Immature natural killer cell (primary cell): ENCODE results near the gene GABRG1. TPM values are rescaled to one million over a fixed set of nuclear protein-coding genes. Genes with fewer than 3 reads are reported as not detected.

Experiments
- DNase-seq, 3 donors: peaks; one replicate each; pipeline ENCODE4 v3.0.0; 2022; ENCODE audit warnings: mixed read lengths in 1 of 3
- H3K27ac Mint-ChIP-seq, 6 donors: one replicate each; pipeline ENCODE4 v1.8.0; 2020; ENCODE audit warnings: mixed read lengths in 6 of 6, mild to moderate bottlenecking in 5 of 6, inconsistent platforms in 4 of 6, moderate library complexity in 3 of 6
- H3K27me3 Mint-ChIP-seq, 3 donors: one replicate each; pipeline ENCODE4 v1.8.0; 2020 to 2021; ENCODE audit warnings: low read depth in 3 of 3, mild to moderate bottlenecking in 3 of 3, mixed read lengths in 3 of 3, moderate library complexity in 3 of 3, inconsistent platforms in 1 of 3
- H3K36me3 Mint-ChIP-seq, 3 donors: one replicate each; pipeline ENCODE4 v1.8.0; 2020; ENCODE audit warnings: mixed read lengths in 3 of 3, inconsistent platforms in 2 of 3, mild to moderate bottlenecking in 2 of 3
- H3K4me1 Mint-ChIP-seq, 2 donors: one replicate each; pipeline ENCODE4 v1.8.0; 2020; ENCODE audit warnings: inconsistent platforms in 2 of 2, mild to moderate bottlenecking in 2 of 2, mixed read lengths in 2 of 2, moderate library complexity in 1 of 2
- H3K4me3 Mint-ChIP-seq, 5 donors: one replicate each; pipeline ENCODE4 v1.8.0; 2020; ENCODE audit warnings: mild to moderate bottlenecking in 5 of 5, mixed read lengths in 5 of 5, inconsistent platforms in 3 of 5, moderate library complexity in 3 of 5
- H3K9me3 Mint-ChIP-seq, 6 donors: one replicate each; pipeline ENCODE4 v1.8.0; 2020; ENCODE audit warnings: mild to moderate bottlenecking in 6 of 6, mixed read lengths in 6 of 6, inconsistent platforms in 4 of 6, moderate library complexity in 3 of 6
- polyA plus RNA-seq, 3 donors: library from polyadenylated mRNA; unstranded; fragments of 300-500 nt; fragmentation: Illumina TruSeq; gene quantifications; one replicate each; pipeline ENCODE4 v1.2.3, GENCODE V29; 2021

Gene GABRG1
- not detected for polyA plus RNA-seq

GRCh38 chr4:46123913-46124755 is at the start of gene GABRG1:
TSS of gene GABRG1 (minus strand) at chr4:46124054. CDS start at chr4:46123913, 141 bp downstream.
- H3K27ac Mint-ChIP-seq = no peak within 1 kb of the TSS
- no peak for DNase-seq
- peaks cover 4 to 25% (median 12%) of the 10 kb centered on the region in 6 donors for H3K9me3 Mint-ChIP-seq
- no peaks in the 10 kb centered on the region for H3K27me3 Mint-ChIP-seq
- peaks cover 0 to 3% (median 0%) of the 10 kb centered on the region in 3 donors for H3K36me3 Mint-ChIP-seq
- no peak within 1 kb of the TSS for H3K4me3 Mint-ChIP-seq
- H3K4me1 Mint-ChIP-seq = no peaks in the 10 kb centered on the region

DNA sequence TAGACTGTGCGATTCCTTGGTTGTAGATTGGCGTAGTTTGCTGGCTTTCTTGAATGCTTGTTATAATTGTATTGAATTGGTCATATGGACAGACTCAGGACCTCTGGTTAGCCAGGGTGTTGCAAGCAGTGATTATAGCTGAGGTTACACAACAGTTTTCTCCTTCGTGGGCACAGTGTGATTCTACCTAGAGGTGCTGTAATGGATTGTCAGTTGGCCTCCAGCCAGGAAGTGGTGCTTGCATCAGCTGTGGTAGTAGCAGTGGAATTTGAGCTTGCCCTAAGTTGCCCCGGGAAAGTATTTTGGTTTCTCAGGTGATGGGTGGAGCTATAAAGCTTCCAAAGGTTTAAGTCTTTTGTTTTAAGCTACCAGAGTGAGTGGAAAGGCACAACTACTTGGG is 23.1 kb upstream of the GABRG1 start:
- H3K36me3 Mint-ChIP-seq = no peaks in the 10 kb centered on the region
- H3K27ac Mint-ChIP-seq = no peak overlapping the region
- H3K4me3 Mint-ChIP-seq = no peak overlapping the region
- H3K27me3 Mint-ChIP-seq = no peaks in the 10 kb centered on the region
- peaks cover 2 to 65% (median 37%) of the 10 kb centered on the region in 6 donors for H3K9me3 Mint-ChIP-seq
- no peak for DNase-seq
- no peaks in the 10 kb centered on the region for H3K4me1 Mint-ChIP-seq

DNA sequence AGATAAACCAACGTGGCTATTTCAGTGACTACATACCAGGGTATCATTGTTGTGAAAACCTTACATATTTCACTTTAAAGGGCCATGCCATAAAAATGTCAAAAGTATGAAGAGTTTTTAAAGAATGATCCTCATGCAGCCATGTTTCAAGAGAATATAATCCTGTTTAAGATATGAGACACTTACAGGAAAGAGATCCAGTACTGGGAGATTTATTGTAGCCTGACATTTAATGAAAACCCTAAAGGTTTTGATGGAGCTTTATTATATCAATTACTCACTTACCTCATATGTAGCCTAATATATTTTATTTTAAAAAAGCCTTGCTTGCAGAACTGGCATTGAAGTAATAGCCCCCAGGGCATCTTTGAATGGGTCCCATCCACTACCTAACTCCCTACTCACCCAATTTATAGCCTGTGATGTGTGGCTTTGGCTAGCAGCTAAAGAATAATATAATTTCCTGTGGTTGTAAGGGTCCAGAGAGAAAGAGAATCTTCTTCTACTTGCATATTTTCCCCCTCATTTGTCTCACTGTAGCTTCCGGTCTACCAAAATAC is 7.7 kb upstream of the GABRG1 start:
- no peak overlapping the region for H3K27ac Mint-ChIP-seq
- H3K36me3 Mint-ChIP-seq = peaks cover 0 to 3% (median 0%) of the 10 kb centered on the region in 3 donors
- no peaks in the 10 kb centered on the region for H3K27me3 Mint-ChIP-seq
- no peaks in the 10 kb centered on the region for H3K4me1 Mint-ChIP-seq
- no peak overlapping the region for H3K4me3 Mint-ChIP-seq
- peaks cover 7 to 48% (median 15%) of the 10 kb centered on the region in 6 donors for H3K9me3 Mint-ChIP-seq
- DNase-seq = no peak

- Mint-ChIP-seq H3K27me3 (no peaks in the 10 kb centered on the region), H3K36me3 (peaks cover 0 to 3% (median 0%) of the 10 kb centered on the region in 3 donors), H3K9me3 (peaks cover 7 to 27% (median 12%) of the 10 kb centered on the region in 6 donors), H3K4me3 (no peak overlapping the region), H3K4me1 (no peaks in the 10 kb centered on the region), H3K27ac (no peak overlapping the region)
- DNase-seq = no peak
Measured at GRCh38 chr4:46124773-46125413, 1.0 kb upstream of the GABRG1 start.

DNA sequence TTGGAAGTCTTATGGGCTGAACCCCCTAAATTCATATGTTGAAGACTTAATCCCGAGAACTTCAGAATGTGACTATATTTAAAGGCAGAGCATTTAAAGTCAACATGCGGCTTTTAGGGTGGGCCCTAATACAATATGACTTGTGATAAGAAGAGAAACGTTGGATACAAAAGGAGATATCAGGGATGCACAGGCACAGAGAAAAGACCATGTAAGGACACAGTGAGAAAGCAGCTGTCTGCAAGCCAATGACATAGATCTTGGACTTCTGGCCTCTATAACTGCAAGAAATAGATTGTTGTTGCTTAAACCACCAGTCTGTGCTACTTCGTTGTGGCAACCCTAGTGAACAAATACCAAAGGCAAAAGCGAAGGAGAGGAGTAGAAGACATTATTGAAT is 42.2 kb downstream of the GABRG1 start:
- no peak for DNase-seq
- Mint-ChIP-seq H3K9me3 (peaks cover 8 to 43% (median 21%) of the 10 kb centered on the region in 6 donors), H3K27ac (no peak overlapping the region), H3K27me3 (no peaks in the 10 kb centered on the region), H3K4me3 (no peak overlapping the region), H3K36me3 (no peaks in the 10 kb centered on the region), H3K4me1 (no peaks in the 10 kb centered on the region)

DNA sequence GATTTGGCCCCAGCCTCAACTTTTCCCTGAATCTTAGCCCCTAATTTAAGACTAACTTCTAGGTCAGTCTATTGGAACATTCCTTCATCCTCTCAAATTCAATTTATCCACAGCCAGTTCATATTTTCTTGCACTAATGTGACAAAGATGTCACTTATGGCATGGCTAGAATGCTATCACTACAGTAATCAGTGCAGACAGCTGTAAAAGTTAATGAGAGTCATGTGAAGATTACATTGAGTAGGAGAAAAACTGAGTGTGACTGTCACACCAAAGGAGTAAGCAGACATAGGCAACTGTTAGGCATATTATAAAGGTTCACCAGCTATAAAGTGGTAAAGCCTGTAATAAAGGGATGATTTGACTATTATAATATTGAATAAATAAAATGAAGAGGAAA is 42.6 kb downstream of the GABRG1 start:
- Mint-ChIP-seq H3K27me3 (no peaks in the 10 kb centered on the region), H3K27ac (no peak overlapping the region), H3K4me3 (no peak overlapping the region), H3K36me3 (no peaks in the 10 kb centered on the region), H3K4me1 (no peaks in the 10 kb centered on the region), H3K9me3 (peaks cover 8 to 47% (median 21%) of the 10 kb centered on the region in 6 donors)
- DNase-seq = no peak

DNA sequence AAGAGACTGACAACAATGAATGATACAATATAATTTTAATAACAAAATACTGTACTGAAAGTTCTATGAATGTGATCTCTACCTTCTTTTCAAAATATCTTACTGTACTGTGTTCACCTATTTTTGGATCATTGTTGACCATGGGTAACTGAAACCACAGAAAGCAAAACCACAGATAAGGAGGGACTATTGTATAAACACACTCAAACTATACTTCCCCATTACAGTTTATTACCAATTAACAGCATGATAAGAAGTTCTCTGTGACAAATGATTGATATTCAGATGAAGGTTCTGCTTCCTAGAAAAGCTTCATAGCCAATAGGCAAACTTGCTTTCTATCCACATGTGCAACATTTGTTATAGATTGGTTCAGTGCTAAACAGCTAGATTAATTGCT is 50.1 kb downstream of the GABRG1 start:
- peaks cover 0 to 38% (median 8%) of the 10 kb centered on the region in 6 donors for H3K9me3 Mint-ChIP-seq
- H3K36me3 Mint-ChIP-seq = no peaks in the 10 kb centered on the region
- no peak overlapping the region for H3K4me3 Mint-ChIP-seq
- no peak overlapping the region for H3K27ac Mint-ChIP-seq
- H3K27me3 Mint-ChIP-seq = no peaks in the 10 kb centered on the region
- DNase-seq = no peak
- H3K4me1 Mint-ChIP-seq = no peaks in the 10 kb centered on the region

GRCh38 chr4:46051392-46051791 is 72.5 kb downstream of the GABRG1 start:
- DNase-seq = no peak
- H3K4me3 Mint-ChIP-seq = no peak overlapping the region
- H3K27me3 Mint-ChIP-seq = peaks cover 2 to 4% (median 4%) of the 10 kb centered on the region in 3 donors
- peaks cover 8 to 45% (median 21%) of the 10 kb centered on the region in 6 donors for H3K9me3 Mint-ChIP-seq
- H3K27ac Mint-ChIP-seq = no peak overlapping the region
- no peaks in the 10 kb centered on the region for H3K36me3 Mint-ChIP-seq
- no peaks in the 10 kb centered on the region for H3K4me1 Mint-ChIP-seq

DNA sequence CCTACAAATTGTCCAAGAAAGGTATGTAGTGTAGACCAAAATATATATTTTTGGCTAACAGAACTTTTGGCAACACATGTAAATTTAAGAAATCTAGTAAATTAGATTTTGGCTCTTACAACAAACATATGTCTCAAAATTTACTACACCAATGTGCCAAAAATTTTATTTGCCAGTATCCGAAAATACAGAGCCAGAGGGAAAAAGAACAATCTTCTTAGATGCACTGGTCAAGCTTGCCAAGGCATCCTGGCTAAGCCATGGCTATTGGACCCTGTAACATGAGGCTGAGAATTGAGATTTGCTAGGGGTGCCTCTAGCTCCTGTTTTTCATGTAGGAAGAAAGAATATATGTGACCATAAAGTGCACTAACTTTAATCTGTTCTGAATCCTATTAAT is 91.8 kb downstream of the GABRG1 start:
- Mint-ChIP-seq H3K27me3 (peaks cover 0 to 2% (median 0%) of the 10 kb centered on the region in 3 donors), H3K4me3 (no peak overlapping the region), H3K27ac (no peak overlapping the region)

DNA sequence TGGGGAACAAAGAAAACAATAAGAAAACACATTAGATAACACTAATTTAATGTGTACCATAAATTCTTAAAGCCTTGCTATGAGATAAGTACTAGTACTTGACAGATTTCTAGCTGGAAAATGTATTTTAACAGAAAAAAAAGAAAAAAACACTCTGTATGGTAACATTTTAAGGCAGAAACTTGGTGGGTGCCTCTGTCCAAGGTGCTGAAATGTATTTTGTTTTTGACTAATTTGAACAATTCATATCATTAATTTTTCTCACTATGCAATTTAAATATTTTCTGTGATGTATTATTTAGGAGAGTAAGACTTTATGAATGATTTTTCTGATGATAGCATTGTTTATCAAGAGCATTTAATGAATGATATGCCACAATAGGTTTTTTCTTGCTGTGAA is 107.5 kb downstream of the GABRG1 start:
- Mint-ChIP-seq H3K4me3 (no peak overlapping the region), H3K36me3 (no peaks in the 10 kb centered on the region), H3K4me1 (no peaks in the 10 kb centered on the region), H3K9me3 (peaks cover 4 to 27% (median 18%) of the 10 kb centered on the region in 6 donors), H3K27me3 (no peaks in the 10 kb centered on the region), H3K27ac (no peak overlapping the region)
- no peak for DNase-seq

More for the DNA sequence above, 91.8 kb downstream of the GABRG1 start:
- Mint-ChIP-seq H3K36me3 (no peaks in the 10 kb centered on the region), H3K9me3 (peaks cover 22 to 60% (median 30%) of the 10 kb centered on the region in 6 donors), H3K4me1 (no peaks in the 10 kb centered on the region)
- DNase-seq = no peak

DNA sequence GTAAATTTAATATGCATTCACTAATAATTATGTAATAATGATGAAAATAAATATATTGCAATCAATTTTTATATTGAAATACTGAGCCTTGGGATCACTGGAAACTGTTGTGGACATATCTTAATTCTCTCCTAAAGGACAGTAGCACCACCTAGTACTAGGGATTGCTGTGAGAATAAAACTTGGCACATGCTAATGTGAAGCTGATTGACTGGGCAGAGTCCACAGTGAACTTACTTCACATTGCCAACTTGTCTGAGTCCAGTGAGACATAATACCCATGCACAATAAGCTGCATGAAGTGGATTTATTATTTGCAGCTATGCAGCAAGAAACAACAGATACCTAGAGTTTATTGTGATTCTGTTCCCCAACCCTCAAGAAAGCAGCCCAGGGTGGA is 131.1 kb downstream of the GABRG1 start:
- H3K4me1 Mint-ChIP-seq = no peaks in the 10 kb centered on the region
- peaks cover 0 to 2% (median 0%) of the 10 kb centered on the region in 3 donors for H3K27me3 Mint-ChIP-seq
- H3K9me3 Mint-ChIP-seq = peaks cover 7 to 44% (median 14%) of the 10 kb centered on the region in 6 donors
- H3K36me3 Mint-ChIP-seq = no peaks in the 10 kb centered on the region
- H3K4me3 Mint-ChIP-seq = no peak overlapping the region
- no peak overlapping the region for H3K27ac Mint-ChIP-seq
- no peak for DNase-seq

- Mint-ChIP-seq H3K4me3 (no peak overlapping the region), H3K9me3 (peaks cover 7 to 35% (median 16%) of the 10 kb centered on the region in 6 donors), H3K27ac (no peak overlapping the region), H3K4me1 (no peaks in the 10 kb centered on the region), H3K27me3 (no peaks in the 10 kb centered on the region), H3K36me3 (no peaks in the 10 kb centered on the region)
- no peak for DNase-seq
Measured at GRCh38 chr4:45989775-45990174, 134.1 kb downstream of the GABRG1 start.

DNA sequence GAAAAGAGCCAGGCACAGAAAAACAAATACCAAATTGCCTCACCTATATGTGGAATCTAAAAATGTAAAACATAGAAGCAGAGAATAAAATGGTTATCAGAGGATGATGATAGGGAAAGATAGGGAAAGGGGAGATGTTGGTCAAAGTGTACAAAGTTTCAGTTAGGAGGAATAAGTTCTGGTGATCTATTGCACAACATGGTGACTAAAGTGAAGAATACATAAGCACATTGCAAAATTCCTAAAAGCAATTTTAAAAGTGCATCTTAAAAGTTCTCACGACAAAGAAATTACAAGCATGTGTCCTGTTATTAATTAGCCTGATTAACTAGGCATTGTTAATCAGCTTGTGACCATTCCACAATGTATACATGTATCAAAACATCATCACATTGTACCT is 136.0 kb downstream of the GABRG1 start:
- H3K4me3 Mint-ChIP-seq = no peak overlapping the region
- H3K27me3 Mint-ChIP-seq = peaks cover 0 to 2% (median 0%) of the 10 kb centered on the region in 3 donors
- H3K27ac Mint-ChIP-seq = no peak overlapping the region
- no peak for DNase-seq
- H3K9me3 Mint-ChIP-seq = peaks cover 10 to 45% (median 16%) of the 10 kb centered on the region in 6 donors
- H3K4me1 Mint-ChIP-seq = no peaks in the 10 kb centered on the region
- no peaks in the 10 kb centered on the region for H3K36me3 Mint-ChIP-seq
